Measurements from ENCODE around the gene L3HYPDH.
A peak's percentile ranks its signal among the peaks of the same experiment; 100 is the strongest.

L3HYPDH gene

GRCh38 chr14:59483819-59484638, at the start of gene L3HYPDH, which contains the start of gene JKAMP:
TSS of gene L3HYPDH (minus strand) at chr14:59484408. CDS start at chr14:59484316, 92 bp downstream.
TSS of gene JKAMP (plus strand) at chr14:59484517. CDS start at chr14:59484590, 73 bp downstream.
- peak; percentile 83 for DNase-seq

- DNase-seq: no peak
Observed at GRCh38 chr14:59532419-59532818, 48.2 kb upstream of the L3HYPDH start.

GRCh38 chr14:59530349-59530748, 46.1 kb upstream of the L3HYPDH start:
- no peak for DNase-seq

GRCh38 chr14:59529189-59529588, 45.0 kb upstream of the L3HYPDH start:
- DNase-seq: no peak

- no peak for DNase-seq
Observed at GRCh38 chr14:59520224-59520623, 36.0 kb upstream of the L3HYPDH start.

GRCh38 chr14:59511916-59512575, 27.8 kb upstream of the L3HYPDH start:
- DNase-seq: no peak

- DNase-seq: no peak
Observed at GRCh38 chr14:59510966-59511365, 26.8 kb upstream of the L3HYPDH start.

GRCh38 chr14:59510001-59510400, 25.8 kb upstream of the L3HYPDH start:
- no peak for DNase-seq

- DNase-seq: no peak
Observed at GRCh38 chr14:59509101-59509500, 24.9 kb upstream of the L3HYPDH start.

GRCh38 chr14:59507752-59508103, 23.5 kb upstream of the L3HYPDH start:
- DNase-seq: no peak

GRCh38 chr14:59507063-59507751, 23.0 kb upstream of the L3HYPDH start:
- peak; percentile 1 for DNase-seq

GRCh38 chr14:59503256-59503655, 19.0 kb upstream of the L3HYPDH start:
- no peak for DNase-seq

- DNase-seq: no peak
Observed at GRCh38 chr14:59500732-59501131, 16.5 kb upstream of the L3HYPDH start.

GRCh38 chr14:59492384-59492783, 8.2 kb upstream of the L3HYPDH start:
- DNase-seq: no peak

- DNase-seq: no peak
Observed at GRCh38 chr14:59490756-59491155, 6.5 kb upstream of the L3HYPDH start.

GRCh38 chr14:59484639-59485175, 499 bp upstream of the L3HYPDH start:
- DNase-seq: no peak

GRCh38 chr14:59483363-59483762, 845 bp downstream of the L3HYPDH start:
- DNase-seq: no peak

GRCh38 chr14:59482541-59483331, 1.5 kb downstream of the L3HYPDH start:
- no peak for DNase-seq

- no peak for DNase-seq
Observed at GRCh38 chr14:59481871-59482540, 2.2 kb downstream of the L3HYPDH start.

- no peak for DNase-seq
Observed at GRCh38 chr14:59481407-59481806, 2.8 kb downstream of the L3HYPDH start.

GRCh38 chr14:59480166-59480565, 4.0 kb downstream of the L3HYPDH start:
- DNase-seq: no peak

GRCh38 chr14:59478540-59478939, 5.7 kb downstream of the L3HYPDH start:
- DNase-seq: no peak

All from NCI-H1436 treated with DMSO at 0.1 percent for 48 hours (cell line).